Neural cell (in vitro differentiated cells): ENCODE measurements around the gene FXN.

Source experiments
- EP300 ChIP-seq: fragments of 450-650 bp; conservative IDR thresholded peaks from 2 replicates; pipeline ENCODE4 v1.6.1; 2014; ENCODE audit warnings: antibody characterized with exemption, mild to moderate bottlenecking, moderate library complexity; ENCODE audit not compliant: poor library complexity, severe bottlenecking
- EZH2 ChIP-seq: fragments of 200-600, 300-800 bp; shearing (Covaris generic), sonication (generic); IDR thresholded peaks from 2 replicates; pipeline ENCODE4 v1.6.1; 2014; ENCODE audit warnings: antibody characterized with exemption, low read length, borderline replicate concordance, mild to moderate bottlenecking; ENCODE audit not compliant: insufficient read depth, poor library complexity, severe bottlenecking
- MXI1 ChIP-seq: fragments of 450-650 bp; conservative IDR thresholded peaks from 2 replicates; pipeline ENCODE4 v1.6.1; 2014; ENCODE audit warnings: antibody characterized with exemption, mild to moderate bottlenecking; ENCODE audit not compliant: poor library complexity, severe bottlenecking
- POLR2AphosphoS5 ChIP-seq: IDR thresholded peaks from 2 replicates; pipeline ENCODE4 v1.6.1; 2012
- RAD21 ChIP-seq: fragments of 450-650 bp; conservative IDR thresholded peaks from 2 replicates; pipeline ENCODE4 v1.6.1; 2014; ENCODE audit warnings: antibody characterized with exemption, mild to moderate bottlenecking, moderate library complexity
- SMC3 ChIP-seq: fragments of 450-650 bp; conservative IDR thresholded peaks from 2 replicates; pipeline ENCODE4 v1.6.1; 2014; ENCODE audit warnings: antibody characterized with exemption, mild to moderate bottlenecking, moderate library complexity; ENCODE audit not compliant: poor library complexity
- TAF1 ChIP-seq: IDR thresholded peaks from 2 replicates; pipeline ENCODE4 v1.6.1; 2012; ENCODE audit warnings: low read depth
- TF ChIP-seq, protein P1 (sequence below): fragments of 450-650 bp; IDR thresholded peaks from 2 replicates; pipeline ENCODE4 v1.5.1; 2014; ENCODE audit warnings: antibody characterized with exemption, mild to moderate bottlenecking, moderate library complexity; ENCODE audit not compliant: poor library complexity, severe bottlenecking

DNA sequence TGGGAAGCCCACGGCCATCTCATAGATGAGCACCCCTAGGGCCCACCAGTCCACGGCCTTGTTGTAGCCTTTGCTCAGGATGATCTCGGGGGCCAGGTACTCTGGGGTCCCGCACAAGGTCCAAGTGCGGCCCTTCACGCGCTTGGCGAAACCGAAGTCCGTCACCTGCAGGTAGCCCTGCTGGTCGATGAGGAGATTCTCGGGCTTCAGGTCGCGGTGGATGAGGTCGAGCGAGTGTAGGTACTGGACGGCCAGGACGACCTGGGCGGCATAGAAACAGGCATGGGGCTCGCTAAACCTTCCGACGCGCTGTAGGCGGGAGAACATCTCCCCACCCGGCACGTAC, 22.2 kb upstream of the FXN start:
- TF ChIP-seq, protein P1, sequence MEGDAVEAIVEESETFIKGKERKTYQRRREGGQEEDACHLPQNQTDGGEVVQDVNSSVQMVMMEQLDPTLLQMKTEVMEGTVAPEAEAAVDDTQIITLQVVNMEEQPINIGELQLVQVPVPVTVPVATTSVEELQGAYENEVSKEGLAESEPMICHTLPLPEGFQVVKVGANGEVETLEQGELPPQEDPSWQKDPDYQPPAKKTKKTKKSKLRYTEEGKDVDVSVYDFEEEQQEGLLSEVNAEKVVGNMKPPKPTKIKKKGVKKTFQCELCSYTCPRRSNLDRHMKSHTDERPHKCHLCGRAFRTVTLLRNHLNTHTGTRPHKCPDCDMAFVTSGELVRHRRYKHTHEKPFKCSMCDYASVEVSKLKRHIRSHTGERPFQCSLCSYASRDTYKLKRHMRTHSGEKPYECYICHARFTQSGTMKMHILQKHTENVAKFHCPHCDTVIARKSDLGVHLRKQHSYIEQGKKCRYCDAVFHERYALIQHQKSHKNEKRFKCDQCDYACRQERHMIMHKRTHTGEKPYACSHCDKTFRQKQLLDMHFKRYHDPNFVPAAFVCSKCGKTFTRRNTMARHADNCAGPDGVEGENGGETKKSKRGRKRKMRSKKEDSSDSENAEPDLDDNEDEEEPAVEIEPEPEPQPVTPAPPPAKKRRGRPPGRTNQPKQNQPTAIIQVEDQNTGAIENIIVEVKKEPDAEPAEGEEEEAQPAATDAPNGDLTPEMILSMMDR = no peak
- TF ChIP-seq POLR2AphosphoS5 (no peak), SMC3 (no peak), TAF1 (no peak), EP300 (no peak), RAD21 (no peak), MXI1 (no peak), EZH2 (no peak)
